Medulla oblongata (tissue), 1 donor: ENCODE data around the gene CSTPP1.
"Not testable (repeated sequence)": the region's sequence is repeated elsewhere in the genome, so short reads cannot be mapped to it uniquely, and the experiment has no call there.

ENCODE experiments used
- DNase-seq: peaks from one replicate; pipeline ENCODE4 v3.0.0-alpha.2; 2015; ENCODE audit errors: extremely low spot score

CSTPP1 gene

GRCh38 chr11:46989810-46990487 is 53.4 kb downstream of the CSTPP1 start:
- not testable (repeated sequence) for DNase-seq

- no peak for DNase-seq
These were observed 54.8 kb downstream of the CSTPP1 start for GRCh38 chr11:46991391-46991790.

GRCh38 chr11:46992386-46992785 is 55.8 kb downstream of the CSTPP1 start:
- not testable (repeated sequence) for DNase-seq

GRCh38 chr11:46997796-46998195 is 61.2 kb downstream of the CSTPP1 start:
- not testable (repeated sequence) for DNase-seq

GRCh38 chr11:46999217-46999616 is 62.7 kb downstream of the CSTPP1 start:
- DNase-seq, result no peak

GRCh38 chr11:47000033-47000432 is 63.5 kb downstream of the CSTPP1 start:
- DNase-seq, result no peak

GRCh38 chr11:47001781-47002181 is 65.2 kb downstream of the CSTPP1 start:
- DNase-seq, result no peak

GRCh38 chr11:47002390-47002789 is 65.8 kb downstream of the CSTPP1 start:
- no peak for DNase-seq

GRCh38 chr11:47003180-47003877 is 66.8 kb downstream of the CSTPP1 start:
- peak; percentile 70 for DNase-seq

GRCh38 chr11:47004595-47005033 is 68.1 kb downstream of the CSTPP1 start:
- DNase-seq, result peak; percentile 90

- no peak for DNase-seq
These were observed 68.9 kb downstream of the CSTPP1 start for GRCh38 chr11:47005441-47005840.

- no peak for DNase-seq
These were observed 71.0 kb downstream of the CSTPP1 start for GRCh38 chr11:47007579-47007978.

GRCh38 chr11:47010179-47010578 is 73.6 kb downstream of the CSTPP1 start:
- no peak for DNase-seq

GRCh38 chr11:47014097-47014496 is 77.5 kb downstream of the CSTPP1 start:
- no peak for DNase-seq

GRCh38 chr11:47018637-47019036 is 82.1 kb downstream of the CSTPP1 start:
- DNase-seq, result no peak

- no peak for DNase-seq
These were observed 84.4 kb downstream of the CSTPP1 start for GRCh38 chr11:47020793-47021526.

GRCh38 chr11:47021527-47021818 is 84.9 kb downstream of the CSTPP1 start:
- DNase-seq, result no peak

- DNase-seq, result no peak
These were observed 85.4 kb downstream of the CSTPP1 start for GRCh38 chr11:47021965-47022364.

GRCh38 chr11:47028195-47029093 is 91.9 kb downstream of the CSTPP1 start:
- no peak for DNase-seq

GRCh38 chr11:47033439-47033838 is 96.9 kb downstream of the CSTPP1 start:
- no peak for DNase-seq

- no peak for DNase-seq
These were observed 97.5 kb downstream of the CSTPP1 start for GRCh38 chr11:47034091-47034490.

GRCh38 chr11:47035108-47035507 is 98.5 kb downstream of the CSTPP1 start:
- DNase-seq, result no peak
